CD14-positive monocyte (primary cell): ENCODE data around the gene ENKD1. TPM values are rescaled to one million over a fixed set of nuclear protein-coding genes. Genes with fewer than 3 reads are reported as not detected.

ENCODE experiments used
- DNase-seq, 3 donors: peaks; one replicate each; pipeline ENCODE4 v3.0.0-alpha.2; 2011 to 2022
- H2AFZ ChIP-seq: 2 replicates; pipeline ENCODE4 v1.6.0; 2012; ENCODE audit warnings: mild to moderate bottlenecking, low read depth, low read length, inconsistent platforms; ENCODE audit not compliant: insufficient read depth, poor library complexity, severe bottlenecking
- H3K27ac ChIP-seq, 2 donors: 1 replicate in 1 of 2; 2 replicates in 1 of 2; pipeline ENCODE4 v1.5.1; 2012 to 2013; ENCODE audit warnings: low read length in 2 of 2, control low read depth in 1 of 2, inconsistent platforms in 1 of 2, low read depth in 1 of 2, mild to moderate bottlenecking in 1 of 2
- H3K27me3 ChIP-seq, 2 donors: one replicate each; pipeline versions ENCODE4 v1.6.0 to v1.6.1; 2011 to 2013; ENCODE audit warnings: low read length in 2 of 2; ENCODE audit not compliant: control insufficient read depth in 2 of 2, insufficient read depth in 2 of 2
- H3K36me3 ChIP-seq, 2 donors: replicated peaks in 1 of 2; 1 replicate in 1 of 2; 2 replicates in 1 of 2; pipeline versions ENCODE4 v1.5.1 to v1.6.1; 2012 to 2013; ENCODE audit warnings: low read length in 2 of 2, control low read depth in 1 of 2, inconsistent platforms in 1 of 2, mild to moderate bottlenecking in 1 of 2; ENCODE audit not compliant: insufficient read depth in 2 of 2, control insufficient read depth in 1 of 2
- H3K4me1 ChIP-seq, 2 donors: 1 replicate in 1 of 2; 2 replicates in 1 of 2; pipeline versions ENCODE4 v1.5.1 to v1.6.1; 2012 to 2013; ENCODE audit warnings: low read length in 2 of 2, control low read depth in 1 of 2, inconsistent platforms in 1 of 2, mild to moderate bottlenecking in 1 of 2, moderate library complexity in 1 of 2; ENCODE audit not compliant: insufficient read depth in 2 of 2, control insufficient read depth in 1 of 2
- H3K4me2 ChIP-seq: replicated peaks from 2 replicates; pipeline ENCODE3; 2012; ENCODE audit warnings: low read length, moderate library complexity, mild to moderate bottlenecking; ENCODE audit not compliant: poor library complexity, severe bottlenecking; ENCODE audit errors: extremely low read depth
- H3K4me3 ChIP-seq, 3 experiments: fragments of 200-600 bp in 1 of 3; sonication (generic) in 1 of 3; replicated peaks in 1 of 3; 1 replicate in 2 of 3; 2 replicates in 1 of 3; pipeline ENCODE4 v1.5.1; 2011 to 2013; ENCODE audit warnings: low read length in 3 of 3, mild to moderate bottlenecking in 3 of 3, control low read depth in 2 of 3, low read depth in 2 of 3, inconsistent platforms in 1 of 3, moderate library complexity in 1 of 3
- H3K79me2 ChIP-seq: 2 replicates; pipeline ENCODE4 v1.6.0; 2012; ENCODE audit warnings: mild to moderate bottlenecking, control low read depth, inconsistent platforms, low read length, moderate library complexity; ENCODE audit not compliant: insufficient read depth
- H3K9ac ChIP-seq: 2 replicates; pipeline ENCODE4 v1.6.0; 2017; ENCODE audit warnings: low read length, mild to moderate bottlenecking; ENCODE audit not compliant: insufficient read depth, poor library complexity, severe bottlenecking
- H3K9me3 ChIP-seq, 2 donors: replicated peaks in 1 of 2; 1 replicate in 1 of 2; 2 replicates in 1 of 2; pipeline versions ENCODE4 v1.5.1 to v1.6.1; 2012 to 2013; ENCODE audit warnings: low read length in 2 of 2, control low read depth in 1 of 2; ENCODE audit not compliant: control insufficient read depth in 1 of 2, insufficient read depth in 1 of 2
- H4K20me1 ChIP-seq: 2 replicates; pipeline ENCODE4 v1.6.0; 2012; ENCODE audit warnings: mild to moderate bottlenecking, low read length, control low read depth, moderate library complexity; ENCODE audit not compliant: insufficient read depth
- H3K27ac Mint-ChIP-seq, 7 donors: one replicate each; pipeline ENCODE4 v1.8.0; 2020; ENCODE audit warnings: mild to moderate bottlenecking in 7 of 7, mixed read lengths in 7 of 7, moderate library complexity in 6 of 7, inconsistent platforms in 2 of 7
- H3K27me3 Mint-ChIP-seq, 3 donors: one replicate each; pipeline ENCODE4 v1.8.0; 2021 to 2022; ENCODE audit warnings: low read depth in 3 of 3, mild to moderate bottlenecking in 3 of 3, mixed read lengths in 3 of 3, moderate library complexity in 3 of 3, inconsistent platforms in 1 of 3
- H3K36me3 Mint-ChIP-seq, 2 donors: one replicate each; pipeline ENCODE4 v1.8.0; 2020; ENCODE audit warnings: mixed read lengths in 2 of 2, inconsistent platforms in 1 of 2, mild to moderate bottlenecking in 1 of 2
- H3K4me1 Mint-ChIP-seq: one replicate; pipeline ENCODE4 v1.8.0; 2020; ENCODE audit warnings: mild to moderate bottlenecking, mixed read lengths
- H3K4me3 Mint-ChIP-seq, 2 donors: one replicate each; pipeline ENCODE4 v1.8.0; 2020; ENCODE audit warnings: mild to moderate bottlenecking in 2 of 2, mixed read lengths in 2 of 2, moderate library complexity in 1 of 2
- H3K9me3 Mint-ChIP-seq, 7 donors: one replicate each; pipeline ENCODE4 v1.8.0; 2020 to 2022; ENCODE audit warnings: mixed read lengths in 7 of 7, mild to moderate bottlenecking in 6 of 7, moderate library complexity in 6 of 7, inconsistent platforms in 2 of 7
- CTCF ChIP-seq: fragments of 200-600 bp; IDR thresholded peaks from one replicate; pipeline ENCODE4 v1.8.0; 2022; ENCODE audit warnings: antibody characterized with exemption, mild to moderate bottlenecking
- whole genome bisulfite sequencing: methylation state at CpG from one replicate; pipeline ENCODE4 v1.1.5; 2013; ENCODE audit warnings: missing lambda C conversion rate; ENCODE audit not compliant: insufficient coverage; 5-methylcytosine and 5-hydroxymethylcytosine counted together
- intact Hi-C, 2 donors: fragments of 100-400 bp; cut with micrococcal nuclease; formaldehyde crosslinking; loops; one replicate each; pipeline versions ENCODE4 v1.15.0 to v1.15.1; 2023
- polyA plus RNA-seq, 3 donors: library from polyadenylated mRNA; depleted of rRNA in 1 of 3; unstranded in 2 of 3; stranded (reverse) in 1 of 3; fragments of 300-500 nt in 2 of 3; fragments of >200 nt in 1 of 3; fragmentation: Illumina TruSeq in 2 of 3; gene quantifications; 1 replicate in 2 of 3; 2 replicates in 1 of 3; pipeline ENCODE4 v1.2.3, GENCODE V29; 2012 to 2021

Gene ENKD1
- polyA plus RNA-seq, 3 donors, result 0.92 to 6.2 (median 3.2) TPM

- Histone ChIP-seq H3K27me3 (no peaks in the 10 kb centered on the region), H3K79me2 (no peaks in the 10 kb centered on the region), H3K9me3 (no peaks in the 10 kb centered on the region), H4K20me1 (no peaks in the 10 kb centered on the region), H3K4me2 (no peak overlapping the region), H3K9ac (no peak overlapping the region), H3K4me1 (no peaks in the 10 kb centered on the region), H2AFZ (no peak overlapping the region), H3K4me3 (no peak overlapping the region), H3K36me3 (no peaks in the 10 kb centered on the region), H3K27ac (no peak overlapping the region)
- no peak for TF ChIP-seq CTCF
- Mint-ChIP-seq H3K4me1 (no peaks in the 10 kb centered on the region), H3K27me3 (peaks cover 2 to 5% (median 3%) of the 10 kb centered on the region in 3 donors), H3K4me3 (no peak overlapping the region), H3K27ac (no peak overlapping the region), H3K9me3 (peaks cover 0 to 1% (median 0%) of the 10 kb centered on the region in 7 donors), H3K36me3 (no peaks in the 10 kb centered on the region)
- WGBS, result 90% methylated on average over 7 of the region's 7 CpGs
- no peak for DNase-seq
- intact Hi-C loops, result no loop called here
Measured at GRCh38 chr16:67651039-67651438, 15.5 kb downstream of the ENKD1 start.

- no peak for TF ChIP-seq CTCF
- H3K36me3 ChIP-seq, result no peaks in the 10 kb centered on the region
- no peak overlapping the region for H3K4me3 Mint-ChIP-seq
- peaks cover 0 to 8% of the 10 kb centered on the region in 2 donors for H3K27me3 ChIP-seq
- H3K36me3 Mint-ChIP-seq, result no peaks in the 10 kb centered on the region
- no peaks in the 10 kb centered on the region for H3K79me2 ChIP-seq
- peaks cover 5 to 11% (median 10%) of the 10 kb centered on the region in 3 donors for H3K27me3 Mint-ChIP-seq
- peaks cover 4 to 6% of the 10 kb centered on the region in 2 donors for H3K4me1 ChIP-seq
- H3K4me2 ChIP-seq, result no peak overlapping the region
- peaks cover 3% of the 10 kb centered on the region for H3K4me1 Mint-ChIP-seq
- no peak overlapping the region for H2AFZ ChIP-seq
- DNase-seq, result no peak
- intact Hi-C loops, result no loop called here
- H3K27ac Mint-ChIP-seq, result no peak overlapping the region
- WGBS, result 94% methylated on average over 5 of the region's 8 CpGs
- H3K9ac ChIP-seq, result no peak overlapping the region
- no peaks in the 10 kb centered on the region for H3K9me3 ChIP-seq
- H3K4me3 ChIP-seq, result no peak overlapping the region
- H3K9me3 Mint-ChIP-seq, result peaks cover 0 to 1% (median 0%) of the 10 kb centered on the region in 7 donors
- no peaks in the 10 kb centered on the region for H4K20me1 ChIP-seq
- no peak overlapping the region for H3K27ac ChIP-seq
Measured at GRCh38 chr16:67650023-67650422, 16.5 kb downstream of the ENKD1 start.
